ENCODE data around the gene TNRC6C.
"Not testable (repeated sequence)": the region's sequence is repeated elsewhere in the genome, so short reads cannot be mapped to it uniquely, and the experiment has no call there.

TNRC6C gene

DNA sequence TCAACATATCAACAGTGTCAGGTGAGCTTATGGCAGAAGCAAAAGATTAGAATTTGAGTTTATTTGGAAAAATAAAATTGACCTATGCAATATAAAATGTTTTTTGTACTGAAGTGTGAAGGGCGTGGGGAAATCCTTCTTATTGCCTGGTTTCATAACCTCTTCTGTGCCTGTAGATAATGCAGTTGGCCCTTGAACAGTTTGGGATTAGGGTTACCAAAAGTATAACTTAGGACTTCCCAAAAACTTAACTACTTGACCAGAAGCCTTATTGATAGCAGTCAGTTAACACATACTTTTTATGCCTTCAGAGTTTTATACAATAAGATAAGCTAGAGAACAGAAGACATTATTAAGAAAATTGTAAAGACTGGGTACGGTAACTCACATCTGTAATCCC is 104.1 kb downstream of the TNRC6C start:
- no peak overlapping the region for H3K14ac ChIP-seq (ENCODE audit: low read length)
- H3K9me3 ChIP-seq (replicated peaks in 1 of 2; ENCODE audit: control insufficient read depth in 2 of 2, insufficient read depth in 1 of 2, low read depth in 1 of 2, low read length in 2 of 2): no peaks in the 10 kb centered on the region
- no peak overlapping the region for H3K4me3 ChIP-seq (ENCODE audit: low read length in 2 of 2)
- H3K27me3 ChIP-seq (ENCODE audit: control insufficient read depth in 3 of 3, insufficient read depth in 3 of 3, low read depth in 1 of 3, low read length in 3 of 3): no peaks in the 10 kb centered on the region
- no peak overlapping the region for H2BK120ac ChIP-seq (ENCODE audit: low read depth, low read length)
- no peak overlapping the region for H3K9ac ChIP-seq (ENCODE audit: low read depth, low read length, poor library complexity)
- no peak overlapping the region for H2AK5ac ChIP-seq (ENCODE audit: low read depth, low read length)
- no peak overlapping the region for H4K91ac ChIP-seq (ENCODE audit: low read depth, low read length, poor library complexity)
- no peak overlapping the region for H3K18ac ChIP-seq (ENCODE audit: low read length)
- no CpG with 5 or more reads among the region's 2 CpGs for WGBS, 2 donors (ENCODE audit: extremely low coverage in 2 of 2, insufficient read length in 2 of 2, insufficient replicate concordance in 1 of 2)
- H3K4ac ChIP-seq (ENCODE audit: low read length): no peak overlapping the region
- peaks cover 2% of the 10 kb centered on the region for H3K79me1 ChIP-seq (ENCODE audit: low read depth, low read length)
- no peak overlapping the region for H3K23ac ChIP-seq (ENCODE audit: low read depth, low read length, poor library complexity)
- H2BK15ac ChIP-seq (ENCODE audit: low read length): no peak overlapping the region
- no peak for DNase-seq (ENCODE audit: low spot score)
- no peak overlapping the region for H2BK5ac ChIP-seq (ENCODE audit: low read length)
- no peak overlapping the region for H4K8ac ChIP-seq (ENCODE audit: low read depth, low read length)
- H2BK12ac ChIP-seq (ENCODE audit: low read length): no peak overlapping the region
- H3K36me3 ChIP-seq (replicated peaks in 1 of 2; ENCODE audit: control insufficient read depth in 2 of 2, insufficient read depth in 2 of 2, low read length in 2 of 2): peaks cover 6 to 53% of the 10 kb centered on the region in 2 donors
- H3K4me2 ChIP-seq (ENCODE audit: insufficient read depth, low read length, poor library complexity, severe bottlenecking): no peak overlapping the region
- no peaks in the 10 kb centered on the region for H3K4me1 ChIP-seq (ENCODE audit: control insufficient read depth in 2 of 2, insufficient read depth in 1 of 2, low read depth in 1 of 2, low read length in 2 of 2)
- no peak overlapping the region for H2AFZ ChIP-seq (ENCODE audit: low read length)
- no peak overlapping the region for H3K27ac ChIP-seq (replicated peaks; ENCODE audit: low read length)

GRCh38 chr17:78063489-78063888 is 105.0 kb downstream of the TNRC6C start:
- H3K4me1 ChIP-seq (ENCODE audit: control insufficient read depth in 2 of 2, insufficient read depth in 1 of 2, low read depth in 1 of 2, low read length in 2 of 2): no peaks in the 10 kb centered on the region
- H3K27ac ChIP-seq (replicated peaks; ENCODE audit: low read length): no peak overlapping the region
- no peak overlapping the region for H3K14ac ChIP-seq (ENCODE audit: low read length)
- peaks cover 1% of the 10 kb centered on the region for H3K79me1 ChIP-seq (ENCODE audit: low read depth, low read length)
- no peak for DNase-seq (ENCODE audit: low spot score)
- no peak overlapping the region for H2BK5ac ChIP-seq (ENCODE audit: low read length)
- H3K36me3 ChIP-seq (replicated peaks in 1 of 2; ENCODE audit: control insufficient read depth in 2 of 2, insufficient read depth in 2 of 2, low read length in 2 of 2): peaks cover 9 to 58% of the 10 kb centered on the region in 2 donors
- no peak overlapping the region for H3K4ac ChIP-seq (ENCODE audit: low read length)
- H3K4me3 ChIP-seq (ENCODE audit: low read length in 2 of 2): no peak overlapping the region
- no peak overlapping the region for H3K18ac ChIP-seq (ENCODE audit: low read length)
- H2BK15ac ChIP-seq (ENCODE audit: low read length): no peak overlapping the region
- no peak overlapping the region for H2BK12ac ChIP-seq (ENCODE audit: low read length)
- no peak overlapping the region for H3K23ac ChIP-seq (ENCODE audit: low read depth, low read length, poor library complexity)
- H2BK120ac ChIP-seq (ENCODE audit: low read depth, low read length): no peak overlapping the region
- no peaks in the 10 kb centered on the region for H3K9me3 ChIP-seq (replicated peaks in 1 of 2; ENCODE audit: control insufficient read depth in 2 of 2, insufficient read depth in 1 of 2, low read depth in 1 of 2, low read length in 2 of 2)
- H3K9ac ChIP-seq (ENCODE audit: low read depth, low read length, poor library complexity): no peak overlapping the region
- no peak overlapping the region for H4K8ac ChIP-seq (ENCODE audit: low read depth, low read length)
- no peak overlapping the region for H2AFZ ChIP-seq (ENCODE audit: low read length)
- no peak overlapping the region for H2AK5ac ChIP-seq (ENCODE audit: low read depth, low read length)
- H3K4me2 ChIP-seq (ENCODE audit: insufficient read depth, low read length, poor library complexity, severe bottlenecking): no peak overlapping the region
- H3K27me3 ChIP-seq (ENCODE audit: control insufficient read depth in 3 of 3, insufficient read depth in 3 of 3, low read depth in 1 of 3, low read length in 3 of 3): no peaks in the 10 kb centered on the region
- no peak overlapping the region for H4K91ac ChIP-seq (ENCODE audit: low read depth, low read length, poor library complexity)

GRCh38 chr17:78064708-78065107 is 106.2 kb downstream of the TNRC6C start:
- Histone ChIP-seq H2BK15ac (ENCODE audit: low read length) (no peak overlapping the region), H2BK12ac (ENCODE audit: low read length) (no peak overlapping the region), H3K14ac (ENCODE audit: low read length) (no peak overlapping the region), H3K4ac (ENCODE audit: low read length) (no peak overlapping the region), H3K9ac (ENCODE audit: low read depth, low read length, poor library complexity) (no peak overlapping the region), H3K23ac (ENCODE audit: low read depth, low read length, poor library complexity) (no peak overlapping the region), H3K9me3 (replicated peaks in 1 of 2; ENCODE audit: control insufficient read depth in 2 of 2, insufficient read depth in 1 of 2, low read depth in 1 of 2, low read length in 2 of 2) (no peaks in the 10 kb centered on the region), H3K27me3 (ENCODE audit: control insufficient read depth in 3 of 3, insufficient read depth in 3 of 3, low read depth in 1 of 3, low read length in 3 of 3) (no peaks in the 10 kb centered on the region), H3K4me2 (ENCODE audit: insufficient read depth, low read length, poor library complexity, severe bottlenecking) (no peak overlapping the region), H2BK120ac (ENCODE audit: low read depth, low read length) (no peak overlapping the region), H4K91ac (ENCODE audit: low read depth, low read length, poor library complexity) (no peak overlapping the region), H2BK5ac (ENCODE audit: low read length) (no peak overlapping the region), H3K79me1 (ENCODE audit: low read depth, low read length) (no peaks in the 10 kb centered on the region), H2AK5ac (ENCODE audit: low read depth, low read length) (no peak overlapping the region), H3K27ac (replicated peaks; ENCODE audit: low read length) (no peak overlapping the region), H2AFZ (ENCODE audit: low read length) (no peak overlapping the region), H3K4me1 (ENCODE audit: control insufficient read depth in 2 of 2, insufficient read depth in 1 of 2, low read depth in 1 of 2, low read length in 2 of 2) (no peaks in the 10 kb centered on the region), H3K4me3 (ENCODE audit: low read length in 2 of 2) (no peak overlapping the region), H3K18ac (ENCODE audit: low read length) (no peak overlapping the region), H3K36me3 (replicated peaks in 1 of 2; ENCODE audit: control insufficient read depth in 2 of 2, insufficient read depth in 2 of 2, low read length in 2 of 2) (peaks cover 12 to 65% of the 10 kb centered on the region in 2 donors), H4K8ac (ENCODE audit: low read depth, low read length) (no peak overlapping the region)
- WGBS, 2 donors (ENCODE audit: extremely low coverage in 2 of 2, insufficient read length in 2 of 2, insufficient replicate concordance in 1 of 2): no CpG with 5 or more reads among the region's 4 CpGs
- DNase-seq (ENCODE audit: low spot score): no peak

- H2BK120ac ChIP-seq (ENCODE audit: low read depth, low read length); H2BK15ac ChIP-seq (ENCODE audit: low read length): not testable (repeated sequence)
Observed at GRCh38 chr17:78066976-78067375, 108.5 kb downstream of the TNRC6C start.

More at GRCh38 chr17:78066976-78067375, 108.5 kb downstream of the TNRC6C start:
- H2BK5ac ChIP-seq (ENCODE audit: low read length); H3K79me1 ChIP-seq (ENCODE audit: low read depth, low read length); H3K23ac ChIP-seq (ENCODE audit: low read depth, low read length, poor library complexity); H4K8ac ChIP-seq (ENCODE audit: low read depth, low read length); H2BK12ac ChIP-seq (ENCODE audit: low read length); H3K4me3 ChIP-seq (ENCODE audit: low read length in 2 of 2); H4K91ac ChIP-seq (ENCODE audit: low read depth, low read length, poor library complexity); H3K9me3 ChIP-seq (replicated peaks in 1 of 2; ENCODE audit: control insufficient read depth in 2 of 2, insufficient read depth in 1 of 2, low read depth in 1 of 2, low read length in 2 of 2); H3K27me3 ChIP-seq (ENCODE audit: control insufficient read depth in 3 of 3, insufficient read depth in 3 of 3, low read depth in 1 of 3, low read length in 3 of 3); DNase-seq (ENCODE audit: low spot score); H3K9ac ChIP-seq (ENCODE audit: low read depth, low read length, poor library complexity); H2AK5ac ChIP-seq (ENCODE audit: low read depth, low read length); H3K27ac ChIP-seq (replicated peaks; ENCODE audit: low read length); H3K4me2 ChIP-seq (ENCODE audit: insufficient read depth, low read length, poor library complexity, severe bottlenecking); H3K4me1 ChIP-seq (ENCODE audit: control insufficient read depth in 2 of 2, insufficient read depth in 1 of 2, low read depth in 1 of 2, low read length in 2 of 2); H3K18ac ChIP-seq (ENCODE audit: low read length); H3K4ac ChIP-seq (ENCODE audit: low read length); H3K14ac ChIP-seq (ENCODE audit: low read length); H2AFZ ChIP-seq (ENCODE audit: low read length): not testable (repeated sequence)
- H3K36me3 ChIP-seq (replicated peaks in 1 of 2; ENCODE audit: control insufficient read depth in 2 of 2, insufficient read depth in 2 of 2, low read length in 2 of 2): peaks cover 17 to 79% of the 10 kb centered on the region in 2 donors
- no CpG with 5 or more reads among the region's 4 CpGs for WGBS, 2 donors (ENCODE audit: extremely low coverage in 2 of 2, insufficient read length in 2 of 2, insufficient replicate concordance in 1 of 2)

All from neuronal stem cell (in vitro differentiated cells).